ENCODE data around the gene ANP32B. TPM values are rescaled to one million over a fixed set of nuclear protein-coding genes. Genes with fewer than 3 reads are reported as not detected.

The ANP32B gene
- polyA plus RNA-seq, 2 of the 4 experiments (the other 2 are of a cell fraction), result 127 to 360 TPM

- peaks cover 13% of the 10 kb centered on the region; the same call in 1 of the 3 replicates for H3K4me1 ChIP-seq
- H3K4me2 ChIP-seq, result no peak overlapping the region
- CTCF ChIA-PET, result interaction anchor here (1.1 to 1.8 kb wide), 3 partner anchors 49 to 56 kb away, joined by 3 to 9 read pairs (median 4); no protein-coding TSS in a partner anchor
- 93% methylated on average over 4 of the region's 4 CpGs for WGBS (ENCODE audit: missing lambda C conversion rate)
- DNase-seq (ENCODE audit: low read depth in 1 of 2, low spot score in 1 of 2) (no peak), FAIRE-seq (no peak), ATAC-seq (no peak)
- no peak overlapping the region for H3K27ac ChIP-seq
- H3K4me3 ChIP-seq, result no peak overlapping the region
- POLR2A ChIA-PET, result interaction anchor here (1.2 kb wide), 1 partner anchor 58 kb away, joined by 4 read pairs; the partner anchor contains the start of gene TRMO
- 0 out of 3 replicates have a peak, but pooled peaks cover 3% of the 10 kb centered on the region for H3K9me3 ChIP-seq
- TF ChIP-seq HOXA7 (CRISPR knock-in tag; IDR thresholded peaks at IDR 0.05) (no peak), NFE2L2 (conservative IDR thresholded peaks at IDR 0.05; ENCODE audit: low read length) (no peak), MAFK (IDR thresholded peaks at IDR 0.05; ENCODE audit: partially characterized antibody) (no peak), NPAS2 (CRISPR knock-in tag; IDR thresholded peaks at IDR 0.05; ENCODE audit: borderline replicate concordance) (no peak), POLR2A (IDR thresholded peaks at IDR 0.05; ENCODE audit: low read length) (no peak), TFCP2L1 (CRISPR knock-in tag; IDR thresholded peaks at IDR 0.05) (no peak), HDAC2 (IDR thresholded peaks at IDR 0.05) (no peak), CHD2 (IDR thresholded peaks at IDR 0.05; ENCODE audit: low read length, partially characterized antibody) (no peak), CTCF (IDR thresholded peaks at IDR 0.05) (no peak), ESRRA (IDR thresholded peaks at IDR 0.05; ENCODE audit: borderline replicate concordance, low read length) (no peak), MAX (IDR thresholded peaks at IDR 0.05) (no peak), RARB (CRISPR knock-in tag; IDR thresholded peaks at IDR 0.05) (no peak), JUN (IDR thresholded peaks at IDR 0.05) (no peak), RFX5 (IDR thresholded peaks at IDR 0.05) (no peak), ZSCAN20 (CRISPR knock-in tag; IDR thresholded peaks at IDR 0.05) (no peak), RAD21 (conservative IDR thresholded peaks at IDR 0.05 in 1 of 2, IDR thresholded peaks at IDR 0.05 in 1 of 2) (no peak), MAZ (IDR thresholded peaks at IDR 0.05; ENCODE audit: borderline replicate concordance, low read depth, low read length) (no peak), RNF2 (IDR thresholded peaks at IDR 0.05; ENCODE audit: borderline replicate concordance, low read depth) (no peak)
Observed at GRCh38 chr9:97980479-97980803, 2.7 kb upstream of the ANP32B start.

- CTCF ChIA-PET, result interaction anchor here (0.9 to 3.4 kb wide), 5 partner anchors 10 to 59 kb away, joined by 3 to 35 read pairs (median 3); partner anchors contain the start of gene TRMO
Observed at GRCh38 chr9:97980918-97981845, 2.0 kb upstream of the ANP32B start.

More at GRCh38 chr9:97980918-97981845, 2.0 kb upstream of the ANP32B start:
- peak overlapping the region; percentile 91 for H3K4me2 ChIP-seq
- no peak overlapping the region for H3K4me3 ChIP-seq
- no peak for TF ChIP-seq NR3C1 (IDR thresholded peaks at IDR 0.05)
- no peak for TF ChIP-seq CBX8 (IDR thresholded peaks at IDR 0.05)
- no peak for TF ChIP-seq PBX3 (IDR thresholded peaks at IDR 0.05)
- no peak for TF ChIP-seq POLR2A (IDR thresholded peaks at IDR 0.05; ENCODE audit: low read length)
- POLR2A ChIA-PET, result no interaction called here
- peak overlapping the region in 1 of 2 experiments; percentile 34; a peak in 2 of 6 replicates for H3K27ac ChIP-seq
- no peak for DNase-seq (ENCODE audit: low read depth in 1 of 2, low spot score in 1 of 2)
- ATAC-seq, result no peak
- H3K4me1 ChIP-seq, result peaks cover 20% of the 10 kb centered on the region
- H3K9me3 ChIP-seq, result no peaks in the 10 kb centered on the region
- WGBS (ENCODE audit: missing lambda C conversion rate), result 87% methylated on average over 10 of the region's 10 CpGs
- FAIRE-seq, result no peak
